Midbrain (tissue), 1 donor: Measurements from ENCODE around the gene KCND3.
A peak's percentile ranks its signal among the peaks of the same experiment; 100 is the strongest.
"Not testable (repeated sequence)": the region's sequence is repeated elsewhere in the genome, so short reads cannot be mapped to it uniquely, and the experiment has no call there.

Experiments used
- DNase-seq: peaks from one replicate; lab custom pipeline; 2025; lab: John Stamatoyannopoulos, UW

Gene KCND3

DNA sequence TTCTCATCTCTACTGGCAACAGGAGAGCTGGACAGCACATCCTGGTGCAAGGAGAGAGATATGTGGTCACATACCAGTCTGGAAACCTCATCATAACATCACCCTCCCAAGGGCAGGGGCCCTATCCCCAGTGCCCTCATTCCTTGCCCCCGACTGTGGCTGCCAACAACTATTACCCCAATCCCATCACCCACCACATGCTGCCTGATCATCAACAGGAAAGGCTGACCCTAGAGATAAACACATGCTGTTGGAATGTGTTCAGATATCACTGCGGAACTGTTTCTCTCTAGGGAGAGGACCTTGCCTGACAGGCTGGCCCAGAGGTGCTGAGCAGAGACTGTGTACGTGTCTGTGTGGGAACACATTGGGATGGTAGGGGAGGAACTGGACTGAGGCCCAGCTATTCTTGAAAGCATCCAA lies 245.8 kb downstream of the KCND3 start:
- DNase-seq, result no peak

DNA sequence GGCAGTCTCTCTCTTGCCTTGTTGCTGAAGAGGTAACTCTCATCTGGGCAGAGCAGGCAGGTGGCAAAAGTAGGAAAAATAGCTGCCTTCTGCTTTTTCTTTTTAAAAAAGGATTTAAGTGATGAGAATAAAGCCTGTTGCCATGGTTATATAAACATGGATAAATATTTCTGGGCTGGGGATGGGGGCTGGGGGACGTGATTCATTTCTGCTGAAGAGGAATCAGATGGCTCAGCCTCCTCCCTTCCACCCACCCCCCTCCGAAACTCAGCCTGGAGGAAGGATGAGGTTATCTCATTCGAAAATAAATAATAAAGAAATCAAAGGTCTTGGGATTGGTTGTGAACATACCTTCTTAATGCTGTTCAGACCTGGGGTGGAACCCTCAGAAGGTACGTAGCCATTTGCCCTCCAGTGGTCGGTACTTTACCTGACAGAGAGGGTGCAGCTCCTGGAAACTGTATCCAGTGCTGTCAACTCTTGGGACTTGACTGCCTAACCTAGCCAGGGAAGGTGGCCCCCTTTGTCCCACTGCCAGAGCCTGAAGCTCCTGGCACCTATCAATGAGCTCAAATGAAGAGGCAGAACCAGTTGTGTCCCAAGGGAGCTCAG lies 246.4 kb downstream of the KCND3 start:
- DNase-seq, result no peak

DNA sequence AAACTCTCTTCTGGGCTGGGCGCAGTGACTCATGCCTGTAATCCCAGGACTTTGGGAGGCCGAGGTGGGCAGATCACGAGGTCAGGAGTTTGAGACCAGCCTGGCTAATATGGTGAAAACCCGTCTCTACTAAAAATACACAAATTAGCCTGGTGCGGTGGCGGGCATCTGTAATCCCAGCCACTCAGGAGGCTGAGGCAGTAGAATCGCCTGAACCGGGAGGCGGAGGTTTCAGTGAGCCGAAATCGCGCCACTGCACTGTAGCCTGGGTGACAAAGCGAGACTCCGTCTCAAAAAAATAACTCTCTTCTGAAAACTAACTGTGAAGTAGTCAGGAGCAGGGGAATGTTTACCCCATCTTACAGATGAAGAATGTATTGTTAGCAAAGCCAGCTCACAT lies 247.2 kb downstream of the KCND3 start:
- not testable (repeated sequence) for DNase-seq

DNA sequence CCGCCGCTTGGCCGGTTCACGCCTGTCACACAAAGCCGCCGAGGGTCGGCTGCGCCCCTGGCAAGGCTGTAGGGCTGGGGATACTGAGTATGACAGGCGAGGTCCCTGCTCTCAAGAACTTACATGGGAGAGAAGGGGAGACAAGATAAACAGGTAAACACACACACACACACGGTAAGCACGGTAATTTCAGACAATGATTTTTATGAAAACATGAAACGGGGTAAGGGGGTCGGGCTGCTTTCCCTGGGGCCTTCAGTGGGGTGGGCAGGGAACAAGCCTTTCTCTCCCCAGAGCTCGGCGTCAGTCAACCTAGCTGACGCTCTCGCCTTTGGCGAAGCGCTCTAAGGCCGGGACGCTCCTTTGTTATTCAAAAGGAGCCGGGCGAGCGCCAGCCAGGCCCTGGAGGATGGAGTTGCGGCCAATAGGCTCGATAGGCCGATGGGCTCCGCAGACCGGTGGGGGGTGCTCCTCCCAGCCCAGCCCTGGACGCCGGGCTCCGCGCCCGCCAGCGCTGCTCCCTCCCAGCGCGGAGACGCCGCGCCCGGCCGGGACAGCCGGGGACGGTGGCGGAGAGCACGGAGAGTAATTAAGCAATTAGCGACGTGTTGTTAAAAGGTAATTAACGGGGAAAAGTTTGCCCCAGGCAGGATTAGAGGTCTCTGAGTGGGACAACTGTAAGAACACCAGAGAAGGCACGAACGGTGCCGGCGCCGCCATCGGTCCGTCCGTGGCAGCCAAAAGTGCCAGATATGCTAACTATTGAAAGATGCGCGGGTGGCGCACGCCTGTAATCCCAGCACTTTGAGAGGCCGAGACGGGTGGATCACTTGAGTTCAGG lies 249.3 kb downstream of the KCND3 start:
- DNase-seq, result peak; percentile 64

DNA sequence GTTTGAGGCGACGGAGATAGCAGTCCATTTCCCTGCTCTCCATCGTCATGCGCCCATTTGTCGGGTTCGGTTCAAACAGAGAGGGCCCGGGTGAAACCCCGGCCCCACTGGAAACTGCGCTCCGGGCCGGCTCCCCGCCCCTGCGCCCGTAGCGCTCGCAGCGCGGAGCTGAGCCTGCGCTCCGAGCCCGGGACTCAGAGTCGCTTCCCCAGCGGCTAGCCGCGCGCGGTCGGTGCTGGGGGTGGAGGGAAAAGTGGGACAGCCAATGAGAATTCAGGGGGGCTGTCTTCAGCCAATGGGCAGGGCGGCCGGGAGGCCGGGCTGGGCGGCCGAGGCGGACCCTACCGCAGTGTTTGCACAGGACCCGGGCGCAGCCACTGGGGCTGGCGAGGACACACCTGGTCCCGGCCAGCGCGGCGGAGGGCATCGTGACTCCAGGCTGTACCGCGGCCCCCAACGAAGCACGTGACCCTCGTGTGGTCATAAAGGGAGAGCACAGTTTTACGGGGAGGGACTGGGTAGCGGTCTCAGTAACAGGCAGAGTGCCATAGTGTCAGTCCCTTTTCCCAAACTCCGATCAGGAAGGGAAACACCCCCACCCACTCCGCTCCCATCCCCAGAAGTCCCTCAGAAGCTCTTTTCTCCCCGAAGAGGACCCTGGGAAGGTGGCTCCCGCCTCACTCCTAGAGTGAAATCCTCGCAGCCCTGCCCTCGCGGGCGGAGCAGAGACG lies 250.1 kb downstream of the KCND3 start, which contains the start of gene INKA2:
Gene INKA2 (minus strand): TSS at position 202 of the 731 bp plus-strand sequence. CDS start 153 bp downstream, at position 49.
- DNase-seq, result peak; percentile 92

DNA sequence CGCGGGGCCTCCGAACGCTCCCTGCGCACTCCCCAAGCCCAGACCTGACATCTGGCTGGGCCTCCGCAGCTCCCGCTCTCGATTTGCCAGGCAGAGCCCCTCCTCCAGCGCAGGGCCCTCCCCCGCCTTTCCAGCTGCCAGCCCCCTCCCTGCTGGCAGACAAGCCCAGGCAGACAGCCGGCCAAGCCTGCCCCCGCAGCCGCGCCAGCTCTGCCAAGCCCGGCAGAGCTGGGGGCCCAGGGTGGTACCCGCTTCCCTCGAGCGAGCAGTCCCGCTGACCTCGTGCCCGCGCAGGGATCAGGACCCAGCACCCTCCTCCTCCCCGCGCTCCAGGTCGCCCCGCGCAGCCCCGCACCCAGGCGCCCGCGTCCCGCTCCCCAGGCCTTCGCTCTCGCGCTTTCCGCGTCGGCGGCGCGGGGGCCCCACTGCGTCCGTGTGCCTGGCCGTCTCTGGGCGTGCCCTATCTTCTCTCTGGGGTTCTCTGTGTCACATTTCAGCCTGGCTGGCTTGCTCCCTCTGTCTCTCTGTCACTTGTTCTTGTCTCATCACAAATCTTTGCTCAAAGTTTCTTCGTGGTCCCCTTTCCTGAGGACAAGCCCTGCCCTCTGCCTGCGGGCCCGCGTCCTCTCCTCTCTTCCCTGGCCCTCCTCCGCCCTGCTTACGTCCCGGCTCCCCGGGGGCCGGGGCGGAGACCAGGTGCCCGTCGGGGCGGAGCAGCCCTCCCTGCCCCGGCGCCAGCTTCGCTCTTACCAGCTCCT lies 250.9 kb downstream of the KCND3 start:
- DNase-seq, result peak; percentile 78

DNA sequence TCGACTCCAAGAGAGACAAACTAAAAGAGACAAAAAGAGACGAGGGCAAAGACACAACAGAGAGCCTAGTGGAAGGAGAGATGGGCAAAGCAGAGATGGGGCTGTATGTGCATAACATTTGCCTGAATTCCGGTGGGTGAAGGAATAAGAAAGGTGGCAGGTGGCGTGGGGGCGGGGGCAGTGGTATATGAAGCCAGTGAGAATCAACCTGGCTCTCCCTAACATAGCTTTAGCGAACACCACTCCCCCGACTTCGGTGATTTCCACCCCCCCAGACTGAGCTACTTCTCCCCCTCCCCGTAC lies 251.4 kb downstream of the KCND3 start:
- DNase-seq, result no peak

DNA sequence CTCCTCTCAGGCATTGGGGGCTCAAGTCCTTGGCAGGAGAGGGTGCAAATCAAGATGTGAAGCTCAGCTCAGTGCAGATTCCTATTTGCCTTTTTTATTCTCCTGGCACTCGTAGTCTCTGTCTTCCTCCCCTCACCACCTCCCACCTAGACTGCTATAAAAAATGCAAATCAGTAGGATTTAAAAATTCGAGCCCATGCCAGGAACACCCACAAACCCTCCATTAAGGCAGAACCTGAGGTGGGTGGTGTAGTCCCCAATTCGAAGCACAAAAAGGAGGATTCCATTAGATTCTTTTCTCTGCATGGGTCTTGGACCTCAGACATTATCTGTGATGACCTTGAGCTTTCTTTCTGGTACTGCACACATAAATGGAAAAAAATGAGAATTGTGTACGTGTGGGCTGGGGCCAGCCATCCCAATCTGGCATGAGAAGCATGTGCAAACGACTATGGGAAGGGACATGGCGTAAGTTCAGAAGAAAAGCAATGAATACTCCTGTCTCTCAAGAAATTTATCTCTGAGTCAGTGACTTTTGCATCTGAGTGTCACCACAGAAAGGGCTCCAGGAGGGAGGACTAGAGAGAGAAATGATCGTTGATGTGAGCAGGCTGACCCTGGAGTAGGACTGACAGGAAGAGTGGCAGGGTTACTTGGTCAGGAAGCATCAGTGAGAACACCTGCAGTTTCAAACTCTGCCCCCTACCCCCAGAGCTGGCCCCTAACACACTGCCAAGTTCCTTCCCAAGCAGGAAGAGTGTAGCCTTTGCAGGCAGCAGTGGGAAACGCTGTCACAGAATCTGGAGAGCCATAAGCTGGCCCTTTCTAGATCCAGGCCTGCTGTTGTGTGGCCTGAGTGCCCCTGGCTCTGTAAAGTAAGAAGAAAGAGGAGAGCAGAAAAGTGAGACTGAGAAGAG lies 252.0 kb downstream of the KCND3 start:
- DNase-seq, result no peak

DNA sequence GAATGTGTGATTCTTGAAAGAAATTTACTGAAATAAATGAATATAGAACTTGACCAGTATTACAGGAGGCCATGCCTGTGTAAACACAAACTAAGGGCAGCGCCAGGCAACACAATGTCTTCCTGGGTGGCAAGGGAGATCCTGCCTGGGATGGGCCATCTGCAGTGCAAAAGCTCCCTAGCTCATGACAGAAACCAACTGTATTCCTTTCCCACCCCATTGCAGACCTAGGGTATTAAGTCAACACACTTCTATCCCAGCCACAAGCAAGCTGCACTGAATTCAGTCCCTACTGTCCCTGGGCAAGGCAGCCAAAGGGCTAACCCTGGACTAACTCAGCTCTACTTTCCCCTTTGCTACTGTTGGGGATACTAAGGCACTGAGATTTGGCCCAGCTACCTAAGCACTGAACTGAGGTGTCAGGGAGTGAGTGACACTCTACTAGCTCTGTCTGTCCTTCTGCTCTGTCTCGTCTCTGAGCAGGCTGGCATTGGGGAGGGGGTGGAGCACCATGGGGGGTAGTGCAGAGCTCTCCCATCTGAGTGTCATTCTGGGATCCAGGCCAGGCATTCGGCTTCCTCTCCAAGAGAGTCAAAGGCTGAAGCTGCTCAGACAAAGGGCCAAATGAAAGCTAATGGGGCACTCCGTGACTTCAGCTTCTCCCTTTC lies 252.8 kb downstream of the KCND3 start:
- DNase-seq, result peak; percentile 83

DNA sequence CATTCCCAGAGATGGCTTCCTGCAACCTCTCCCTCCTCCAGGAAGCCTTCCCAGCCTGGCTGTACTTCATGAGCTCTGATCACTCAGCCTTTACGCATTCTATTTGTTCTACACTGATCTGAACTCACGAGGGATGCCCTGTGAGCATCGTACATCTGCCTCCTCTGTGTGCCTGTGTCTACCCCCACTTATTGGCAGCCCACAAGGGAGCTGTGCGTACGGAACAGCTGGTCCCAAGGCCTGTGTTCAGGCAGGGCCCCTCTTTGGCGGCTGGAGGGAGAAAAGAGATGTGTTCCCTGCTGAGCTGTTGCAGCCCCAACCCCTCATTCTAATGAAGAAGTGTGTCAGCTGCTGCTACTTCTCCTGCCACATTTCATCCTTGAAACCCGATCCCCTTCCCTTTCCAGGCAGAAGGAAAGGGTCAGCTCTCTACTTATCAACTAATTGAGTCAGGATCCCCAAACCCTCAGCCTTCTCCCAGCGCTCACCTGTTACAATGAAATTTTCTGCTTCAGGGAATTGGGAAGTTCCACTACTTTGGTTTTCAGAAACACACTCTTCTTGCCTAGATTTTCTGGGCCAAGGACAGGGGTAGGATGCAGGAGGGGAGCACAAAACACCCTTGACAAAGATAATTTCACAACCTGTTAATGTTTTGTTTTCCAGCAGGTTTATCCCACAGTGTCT lies 253.5 kb downstream of the KCND3 start:
- DNase-seq, result no peak

DNA sequence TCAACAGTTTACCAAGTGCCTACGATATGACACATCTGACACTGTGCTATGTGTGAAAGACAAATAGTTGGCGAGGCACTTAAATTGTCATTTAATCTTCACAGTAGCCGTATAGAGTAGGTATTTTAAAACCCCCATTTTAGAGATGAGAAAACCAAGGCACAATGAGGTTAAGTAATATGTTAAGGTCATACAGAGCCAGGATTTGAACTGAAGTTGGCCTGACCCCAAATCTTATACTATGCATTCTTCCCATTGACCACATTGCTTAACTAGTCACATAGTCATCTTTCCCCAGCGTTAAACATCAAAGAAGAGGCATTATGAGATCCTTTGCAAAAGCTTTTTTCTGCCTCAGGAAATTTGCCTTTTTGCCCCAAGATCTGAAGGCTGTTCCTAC lies 254.1 kb downstream of the KCND3 start:
- no peak for DNase-seq

DNA sequence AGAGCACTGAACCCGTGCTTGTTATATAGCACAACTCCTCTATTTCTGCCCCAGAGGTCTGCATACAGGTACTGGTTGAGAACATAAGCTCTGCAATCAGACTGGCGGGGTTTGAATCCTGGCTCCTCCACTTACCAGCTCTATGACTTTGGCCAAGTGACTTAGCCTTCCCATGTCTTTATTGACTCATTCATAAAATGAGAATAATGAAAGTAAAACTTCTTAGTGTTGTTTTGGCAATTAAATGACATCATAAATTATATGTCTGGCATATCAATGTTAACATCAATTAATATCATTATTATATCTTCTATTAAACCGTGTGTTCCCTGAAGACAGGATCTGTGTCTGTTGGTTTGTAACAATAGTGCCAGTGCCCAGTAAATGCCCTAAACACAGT lies 254.6 kb downstream of the KCND3 start:
- DNase-seq, result no peak

DNA sequence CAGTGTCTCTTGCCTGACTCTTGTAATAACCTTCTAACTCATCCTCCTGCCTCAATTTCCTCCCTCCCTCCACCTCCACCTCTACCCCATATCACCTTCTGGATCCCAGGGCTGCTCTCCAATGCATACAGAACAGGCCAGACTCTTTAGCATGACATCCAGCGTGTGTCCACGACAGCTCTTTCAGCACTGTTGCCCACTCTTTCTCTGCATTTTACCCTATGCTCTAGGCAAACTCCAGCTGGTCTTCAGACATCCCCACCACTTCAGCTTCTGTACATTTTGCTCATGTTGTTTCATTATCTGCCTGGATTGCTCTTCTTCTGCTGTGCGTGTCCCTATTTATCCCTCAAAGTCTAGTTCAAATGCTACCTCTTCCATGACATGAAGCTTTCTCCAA lies 255.0 kb downstream of the KCND3 start:
- DNase-seq, result no peak

DNA sequence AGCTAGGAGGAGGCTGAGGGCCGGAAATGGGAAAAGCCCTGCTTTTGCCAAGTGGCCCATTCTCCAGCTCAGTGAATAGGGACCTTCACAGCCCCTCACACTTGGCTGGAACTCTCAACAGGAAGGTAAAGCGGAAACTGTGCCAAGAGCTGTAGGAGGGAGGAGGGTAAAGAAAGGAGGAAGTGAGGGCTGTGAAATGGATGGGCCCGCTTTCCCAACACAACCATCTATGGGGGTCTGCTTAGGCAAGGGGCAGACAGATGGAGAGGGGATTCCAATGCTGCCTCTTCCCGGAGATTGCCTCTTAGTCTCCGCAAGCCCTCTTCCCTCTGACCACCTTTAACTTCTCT lies 255.5 kb downstream of the KCND3 start:
- no peak for DNase-seq

DNA sequence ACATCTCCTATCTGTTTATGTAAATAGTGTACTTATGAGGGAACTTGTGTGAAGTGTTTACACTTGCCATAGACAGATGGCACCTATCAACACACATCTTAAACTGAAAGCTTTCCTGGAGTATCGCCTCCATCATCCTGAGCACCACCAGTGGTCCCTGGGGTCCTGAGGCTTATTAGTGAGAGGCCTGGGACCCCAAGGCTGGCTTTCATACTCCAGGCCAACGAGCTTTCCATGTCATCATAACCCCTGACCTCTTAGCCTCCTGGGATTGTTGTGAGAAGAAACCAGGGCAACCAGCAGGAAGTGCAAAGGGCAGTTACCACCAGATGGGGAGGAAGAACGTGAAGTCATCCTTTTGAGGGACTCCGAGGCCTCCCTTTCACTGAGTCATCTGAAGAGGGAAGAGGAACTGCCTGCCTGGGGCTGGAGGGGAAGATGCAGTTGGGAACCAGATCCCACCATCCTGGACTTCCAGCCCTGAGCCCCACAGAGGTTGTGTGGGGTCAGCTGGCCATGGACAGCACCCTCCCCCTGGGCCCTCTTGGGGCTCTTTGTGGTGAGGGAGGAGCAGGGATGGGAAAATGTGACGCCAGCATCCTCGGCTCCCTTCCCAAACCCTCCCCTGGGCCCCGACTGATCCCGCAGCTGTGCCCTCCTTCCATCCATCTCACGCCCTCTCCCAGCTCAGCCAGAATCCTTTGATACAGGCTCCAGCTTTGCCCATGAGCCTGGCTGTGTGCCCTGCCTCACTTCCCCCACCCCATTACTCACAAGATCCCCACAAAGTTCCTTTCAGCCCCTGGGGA lies 256.1 kb downstream of the KCND3 start:
- DNase-seq, result no peak

DNA sequence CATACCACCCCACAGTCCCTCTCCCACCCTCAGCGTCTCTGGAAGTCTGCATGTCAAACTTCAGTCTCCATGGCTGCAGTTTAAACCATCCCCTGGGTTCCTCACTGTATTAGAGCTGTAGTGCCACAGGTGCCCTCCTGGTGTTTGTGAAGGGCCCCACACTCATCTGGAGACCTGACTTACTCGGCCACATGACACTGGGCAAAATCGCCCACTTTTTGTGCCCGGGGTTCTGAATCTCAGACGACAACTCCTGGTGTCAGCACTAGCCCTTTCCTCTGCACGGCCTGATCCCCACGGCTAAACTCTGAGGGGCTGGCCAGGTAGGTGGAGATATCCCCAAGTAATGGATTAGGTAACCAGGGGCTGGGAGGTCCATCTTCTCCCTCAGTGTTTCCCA lies 256.8 kb downstream of the KCND3 start:
- DNase-seq, result no peak

DNA sequence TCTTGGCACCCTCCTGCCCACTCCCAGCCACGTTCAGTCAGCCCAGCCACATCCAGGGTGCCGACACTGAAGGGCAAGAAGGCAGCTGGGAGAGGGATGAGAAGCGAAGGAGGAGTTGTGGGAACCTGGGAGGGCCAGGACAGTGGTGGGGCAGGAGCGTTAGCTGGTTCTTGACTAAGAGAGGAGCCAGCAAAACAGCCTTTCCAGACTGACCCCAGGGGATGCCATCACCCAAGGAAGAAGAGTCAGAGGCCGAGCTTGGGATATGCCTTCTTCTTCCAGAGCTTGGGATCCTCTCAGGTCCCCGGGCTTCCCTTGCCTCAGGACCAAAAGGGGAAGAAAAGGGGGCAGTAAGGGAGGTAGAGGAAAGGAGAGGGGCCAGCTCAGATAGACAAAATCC lies 257.5 kb downstream of the KCND3 start:
- no peak for DNase-seq

DNA sequence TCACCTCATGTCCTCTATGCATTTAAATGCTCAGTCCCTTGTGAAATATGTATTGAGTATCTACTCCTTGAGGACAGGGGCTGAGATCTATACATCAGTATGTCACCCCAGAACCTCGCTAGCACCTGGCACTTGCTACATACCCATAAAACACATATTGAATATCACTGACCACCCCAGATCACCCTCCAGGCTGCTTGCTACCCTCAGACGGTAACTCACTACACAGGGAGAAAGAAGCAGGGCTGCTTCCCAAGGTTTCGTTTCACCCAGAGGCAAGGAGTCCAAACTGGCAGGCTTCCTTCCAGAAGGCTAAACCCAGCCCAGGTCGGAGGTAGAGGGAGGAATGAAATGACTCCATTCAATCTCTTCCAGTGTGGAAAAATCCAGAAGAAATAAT lies 258.8 kb downstream of the KCND3 start:
- DNase-seq, result no peak

DNA sequence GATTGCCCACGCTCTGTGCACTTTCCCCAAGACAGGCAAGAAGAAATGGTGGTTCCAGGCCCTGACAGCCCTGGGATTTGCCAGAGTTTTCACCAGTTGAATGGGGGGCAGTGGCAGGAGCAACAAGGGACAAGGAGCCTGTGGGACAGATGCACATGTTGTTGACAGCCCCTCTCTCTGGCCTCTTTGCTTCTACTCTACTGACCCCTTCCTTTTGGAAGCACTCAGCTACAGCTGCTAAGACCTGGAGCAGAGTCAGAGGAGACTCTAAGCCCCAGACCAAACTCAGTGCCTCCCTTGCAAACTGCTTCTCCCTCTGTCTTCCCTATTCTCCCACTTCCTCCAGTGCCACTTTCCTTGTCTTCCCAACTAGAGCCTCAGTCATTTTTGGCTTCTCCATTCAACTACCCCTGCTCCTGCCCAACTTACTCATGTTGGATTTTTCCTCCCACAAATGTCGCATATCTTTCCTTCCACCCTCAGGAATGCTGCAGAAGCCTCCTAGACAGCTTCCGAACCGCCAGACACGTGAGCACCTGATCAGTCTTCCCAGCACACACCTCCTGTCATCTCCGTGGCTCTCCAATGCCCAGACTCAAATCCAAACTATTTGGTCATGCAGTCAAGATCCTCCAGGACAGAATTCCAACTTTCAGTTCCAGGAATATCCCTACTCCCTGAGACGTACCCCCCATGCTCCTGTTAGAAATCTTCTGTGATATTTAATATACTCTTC lies 259.4 kb downstream of the KCND3 start:
- no peak for DNase-seq
